Fibroblast of skin of left biceps (primary cell): ENCODE data around the gene TTC21A.
"Not testable (repeated sequence)": the region's sequence is repeated elsewhere in the genome, so short reads cannot be mapped to it uniquely, and the experiment has no call there.

Source experiments
- DNase-seq, 2 experiments: peaks; one replicate each; pipeline ENCODE4 v3.0.0-alpha.2; 2013; ENCODE audit warnings: low read depth in 2 of 2

TTC21A gene

GRCh38 chr3:39150803-39151631, 43.5 kb downstream of the TTC21A start:
- peak; percentile 97 for DNase-seq

GRCh38 chr3:39153977-39154279, 46.4 kb downstream of the TTC21A start:
- no peak for DNase-seq

- no peak for DNase-seq
These were observed 47.0 kb downstream of the TTC21A start for GRCh38 chr3:39154280-39155021.

- DNase-seq = no peak
These were observed 48.9 kb downstream of the TTC21A start for GRCh38 chr3:39156421-39156820.

GRCh38 chr3:39157359-39157758, 49.9 kb downstream of the TTC21A start:
- DNase-seq = no peak

- no peak for DNase-seq
These were observed 50.8 kb downstream of the TTC21A start for GRCh38 chr3:39158148-39158715.

- DNase-seq = no peak
These were observed 56.9 kb downstream of the TTC21A start for GRCh38 chr3:39164414-39164813.

- DNase-seq = no peak
These were observed 58.0 kb downstream of the TTC21A start for GRCh38 chr3:39165518-39165917.

GRCh38 chr3:39166134-39166710, 58.7 kb downstream of the TTC21A start:
- DNase-seq = peak; percentile 90 to 93

- peak; percentile 85 for DNase-seq
These were observed 59.6 kb downstream of the TTC21A start for GRCh38 chr3:39166932-39167532.

GRCh38 chr3:39168156-39168780, 60.8 kb downstream of the TTC21A start:
- DNase-seq = no peak

GRCh38 chr3:39169712-39170111, 62.2 kb downstream of the TTC21A start:
- no peak for DNase-seq

GRCh38 chr3:39170461-39170860, 63.0 kb downstream of the TTC21A start:
- no peak for DNase-seq

- not testable (repeated sequence) for DNase-seq
These were observed 63.4 kb downstream of the TTC21A start for GRCh38 chr3:39170877-39171276.

GRCh38 chr3:39171860-39172259, 64.4 kb downstream of the TTC21A start:
- no peak for DNase-seq

GRCh38 chr3:39173318-39174125, 66.0 kb downstream of the TTC21A start:
- DNase-seq = no peak

- no peak for DNase-seq
These were observed 68.7 kb downstream of the TTC21A start for GRCh38 chr3:39176025-39176714.

- DNase-seq = peak; percentile 87 to 90
These were observed 70.3 kb downstream of the TTC21A start for GRCh38 chr3:39177708-39178332.

GRCh38 chr3:39178553-39178952, 71.1 kb downstream of the TTC21A start:
- no peak for DNase-seq

GRCh38 chr3:39180183-39180545, 72.7 kb downstream of the TTC21A start:
- no peak for DNase-seq
